Measurements from ENCODE around the gene PYGO1. TPM values are rescaled to one million over a fixed set of nuclear protein-coding genes. Genes with fewer than 3 reads are reported as not detected.

The PYGO1 gene
- total RNA-seq, 2 donors from 2014 or later = not detected

Other genes with a start within 250 kb of the PYGO1 start
- 10 to 100 TPM in 1 of 2 donors, 1 to 10 TPM in 1; 9.0 to 15.8 TPM for gene CCPG1, start 180.0 kb downstream of the PYGO1 start, total RNA-seq
- not detected for gene PIERCE2, start 179.8 kb downstream of the PYGO1 start, total RNA-seq
- gene DNAAF4, start 80.1 kb downstream of the PYGO1 start, total RNA-seq = under 1 TPM in 1 of 2 donors, not detected in 1; 0.21 TPM
- not detected for gene PRTG, start 154.8 kb upstream of the PYGO1 start, total RNA-seq

Data from activated naive CD4-positive, alpha-beta T cell treated with anti-CD3 and anti-CD28 coated beads, Interleukin-2, amount 50 U/mL, for 72 hours (primary cell).